Fibroblast of lung (primary cell): ENCODE measurements around the gene VCPKMT. TPM values are rescaled to one million over a fixed set of nuclear protein-coding genes. Genes with fewer than 3 reads are reported as not detected.
A peak's percentile ranks its signal among the peaks of the same experiment; 100 is the strongest.

ENCODE experiments used
- DNase-seq, 2 donors: peaks; one replicate each; pipeline versions ENCODE4 v3.0.0 to v3.0.0-alpha.2; 2010; ENCODE audit warnings: low read depth in 2 of 2
- H2AFZ ChIP-seq: 2 replicates; pipeline ENCODE4 v1.5.1; 2012; ENCODE audit warnings: low read length, control low read depth, inconsistent platforms
- H3K27ac ChIP-seq: 2 replicates; pipeline ENCODE4 v1.5.1; 2011; ENCODE audit warnings: low read length, control low read depth; ENCODE audit not compliant: insufficient read depth
- H3K27me3 ChIP-seq: 2 replicates; pipeline ENCODE4 v1.5.1; 2011; ENCODE audit warnings: mild to moderate bottlenecking, low read length; ENCODE audit not compliant: control insufficient read depth, insufficient read depth
- H3K36me3 ChIP-seq: 2 replicates; pipeline ENCODE4 v1.5.1; 2011; ENCODE audit warnings: low read length; ENCODE audit not compliant: control insufficient read depth, insufficient read depth
- H3K4me1 ChIP-seq: 2 replicates; pipeline ENCODE4 v1.5.1; 2011; ENCODE audit warnings: low read length; ENCODE audit not compliant: control insufficient read depth, insufficient read depth; ENCODE audit errors: extremely low read depth
- H3K4me2 ChIP-seq: 2 replicates; pipeline ENCODE4 v1.5.1; 2011; ENCODE audit warnings: low read length, control low read depth; ENCODE audit not compliant: insufficient read depth; ENCODE audit errors: extremely low read depth
- H3K4me3 ChIP-seq, 4 experiments: fragments of 200-600 bp in 1 of 4; sonication (generic) in 1 of 4; replicated peaks in 1 of 4; 2 replicates each; pipeline ENCODE4 v1.5.1; 2011 to 2016; ENCODE audit warnings: low read length in 4 of 4, low read depth in 3 of 4, mild to moderate bottlenecking in 3 of 4, control low read depth in 2 of 4, inconsistent platforms in 1 of 4, mixed read lengths in 1 of 4; ENCODE audit not compliant: insufficient read depth in 1 of 4; ENCODE audit errors: control extremely low read depth in 1 of 4
- H3K79me2 ChIP-seq: 2 replicates; pipeline ENCODE4 v1.5.1; 2012; ENCODE audit warnings: mild to moderate bottlenecking, low read length, inconsistent platforms; ENCODE audit not compliant: control insufficient read depth, insufficient read depth
- H3K9ac ChIP-seq: 2 replicates; pipeline ENCODE4 v1.5.1; 2011; ENCODE audit warnings: mild to moderate bottlenecking, low read length, control low read depth; ENCODE audit not compliant: insufficient read depth
- H3K9me3 ChIP-seq: 2 replicates; pipeline ENCODE4 v1.5.1; 2012; ENCODE audit warnings: low read depth, low read length; ENCODE audit not compliant: control insufficient read depth, insufficient read depth
- H4K20me1 ChIP-seq: 2 replicates; pipeline ENCODE4 v1.5.1; 2011; ENCODE audit warnings: low read length; ENCODE audit not compliant: control insufficient read depth, insufficient read depth; ENCODE audit errors: extremely low read depth
- CTCF ChIP-seq, 2 donors: IDR thresholded peaks in 1 of 2; conservative IDR thresholded peaks in 1 of 2; 1 replicate in 1 of 2; 2 replicates in 1 of 2; pipeline ENCODE4 v1.5.1; 2011 to 2012; ENCODE audit warnings: low read length in 2 of 2, control low read depth in 1 of 2, inconsistent platforms in 1 of 2, low read depth in 1 of 2, mild to moderate bottlenecking in 1 of 2
- EZH2 ChIP-seq: IDR thresholded peaks from 2 replicates; pipeline ENCODE4 v1.5.1; 2012; ENCODE audit warnings: low read length, control low read depth, mild to moderate bottlenecking; ENCODE audit errors: missing control alignments
- polyA plus RNA-seq, 2 donors: library from polyadenylated mRNA; depleted of rRNA in 1 of 2; stranded (reverse) in 1 of 2; unstranded in 1 of 2; fragments of >200 nt; gene quantifications; 2 replicates each; pipeline ENCODE4 v1.2.1, GENCODE V29; 2011 to 2012; ENCODE audit warnings: missing spikeins in 1 of 2
- total RNA-seq: library from RNA; depleted of rRNA; stranded (reverse); fragments of >200 nt; gene quantifications from 2 replicates; pipeline ENCODE4 v1.2.1, GENCODE V29; 2014

VCPKMT gene
- total and polyA plus RNA-seq, 2 donors (not counting 1 experiment from before 2014, with no cell fraction given): 3.6 to 5.3 TPM

DNA sequence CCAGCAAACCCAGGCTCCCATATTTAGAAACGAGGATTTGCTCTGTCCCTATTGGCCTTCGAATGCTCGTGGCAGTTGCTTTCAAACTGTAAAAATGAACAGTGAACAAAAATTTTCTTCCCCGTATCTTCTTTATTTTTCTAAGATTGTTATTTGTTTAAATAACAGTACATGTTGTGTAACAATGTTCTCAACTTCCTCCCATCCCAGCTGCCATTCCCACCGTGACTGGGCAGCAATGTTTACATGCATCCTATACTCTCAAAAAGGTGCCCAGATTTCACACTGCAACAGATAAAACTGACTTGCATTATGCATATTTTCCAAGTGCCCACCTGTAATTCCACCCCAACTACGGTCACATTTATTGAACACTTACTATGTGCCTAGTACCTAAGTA is 12.8 kb downstream of the VCPKMT start:
- TF ChIP-seq EZH2 (no peak), CTCF (conservative IDR thresholded peaks at IDR 0.05 in 1 of 2, IDR thresholded peaks at IDR 0.05 in 1 of 2; ENCODE audit: low read depth in 1 of 2, low read length in 2 of 2) (no peak)
- H3K9me3 ChIP-seq: no peaks in the 10 kb centered on the region
- no peak overlapping the region for H3K4me2 ChIP-seq
- no peak overlapping the region for H3K9ac ChIP-seq
- H3K4me1 ChIP-seq: no peaks in the 10 kb centered on the region
- DNase-seq: peak in 1 of 2 donors; percentile 22
- no peaks in the 10 kb centered on the region for H3K79me2 ChIP-seq
- H3K4me3 ChIP-seq: no peak overlapping the region
- no peak overlapping the region for H2AFZ ChIP-seq
- H3K36me3 ChIP-seq: peaks cover 1% of the 10 kb centered on the region
- no peaks in the 10 kb centered on the region for H3K27me3 ChIP-seq
- no peak overlapping the region for H3K27ac ChIP-seq
- H4K20me1 ChIP-seq: no peaks in the 10 kb centered on the region

GRCh38 chr14:50101417-50101816 is 15.0 kb downstream of the VCPKMT start:
- TF ChIP-seq CTCF (conservative IDR thresholded peaks at IDR 0.05 in 1 of 2, IDR thresholded peaks at IDR 0.05 in 1 of 2; ENCODE audit: low read depth in 1 of 2, low read length in 2 of 2) (no peak), EZH2 (no peak)
- H3K4me1 ChIP-seq: no peaks in the 10 kb centered on the region
- H3K27me3 ChIP-seq: no peaks in the 10 kb centered on the region
- H3K4me2 ChIP-seq: no peak overlapping the region
- no peak overlapping the region for H3K9ac ChIP-seq
- no peaks in the 10 kb centered on the region for H3K9me3 ChIP-seq
- no peak overlapping the region for H3K4me3 ChIP-seq
- no peak overlapping the region for H3K27ac ChIP-seq
- no peak for DNase-seq
- no peaks in the 10 kb centered on the region for H4K20me1 ChIP-seq
- H3K79me2 ChIP-seq: no peaks in the 10 kb centered on the region
- peaks cover 1% of the 10 kb centered on the region for H3K36me3 ChIP-seq
- no peak overlapping the region for H2AFZ ChIP-seq

DNA sequence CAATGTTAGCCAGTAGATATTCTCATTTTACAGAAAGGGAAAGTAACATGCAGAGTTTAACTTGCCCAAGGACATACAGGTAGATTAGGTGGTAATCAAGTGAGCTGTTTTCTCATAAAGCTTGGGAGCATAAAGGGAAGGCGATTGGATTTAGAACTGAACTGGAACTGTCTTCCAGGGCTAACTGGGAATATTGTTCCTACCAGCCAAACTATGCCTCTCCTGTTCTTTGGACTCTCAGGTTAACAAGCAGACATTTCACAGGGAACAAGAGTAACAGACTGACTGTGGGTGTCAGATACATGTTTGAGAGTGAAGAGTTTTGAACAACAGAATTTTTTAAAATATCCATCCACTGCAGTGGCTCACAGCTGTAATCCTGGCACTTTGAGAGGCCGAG is 15.6 kb downstream of the VCPKMT start:
- Histone ChIP-seq H3K79me2 (no peaks in the 10 kb centered on the region), H2AFZ (no peak overlapping the region), H3K4me1 (no peaks in the 10 kb centered on the region), H3K36me3 (peaks cover 1% of the 10 kb centered on the region), H3K4me2 (no peak overlapping the region), H3K27me3 (no peaks in the 10 kb centered on the region), H4K20me1 (no peaks in the 10 kb centered on the region), H3K9ac (no peak overlapping the region), H3K9me3 (no peaks in the 10 kb centered on the region), H3K4me3 (no peak overlapping the region), H3K27ac (no peak overlapping the region)
- DNase-seq: no peak
- TF ChIP-seq CTCF (conservative IDR thresholded peaks at IDR 0.05 in 1 of 2, IDR thresholded peaks at IDR 0.05 in 1 of 2; ENCODE audit: low read depth in 1 of 2, low read length in 2 of 2) (no peak), EZH2 (no peak)
